H1 (cell line): ENCODE data around the gene PARD3. TPM values are rescaled to one million over a fixed set of nuclear protein-coding genes. Genes with fewer than 3 reads are reported as not detected.

ENCODE experiments used
- CTCF ChIA-PET: fragments of 300-600 bp; sonication (Branson Sonifier 250); formaldehyde crosslinking; loops from one replicate; lab custom pipeline; 2021; ENCODE audit not compliant: partially characterized antibody; lab: Charles Lee
- POLR2A ChIA-PET: fragments of 300-600 bp; sonication (Branson Sonifier 250); formaldehyde crosslinking; loops from one replicate; lab custom pipeline; 2021; ENCODE audit warnings: inconsistent platforms; ENCODE audit not compliant: partially characterized antibody; lab: Charles Lee
- DNase-seq, 2 experiments: peaks; one replicate each; pipeline versions ENCODE4 v3.0.0 to v3.0.0-alpha.2; 2010 to 2022; ENCODE audit warnings: low spot score in 2 of 2, low read depth in 1 of 2, mixed read lengths in 1 of 2
- FAIRE-seq: peaks from 2 replicates; lab custom pipeline; 2011; peaks lifted over from hg19 to GRCh38; lab: Jason Lieb, UNC
- H2AFZ ChIP-seq: 2 replicates; pipeline ENCODE4 v1.8.1; 2012; ENCODE audit warnings: low read length, inconsistent platforms
- H2AK5ac ChIP-seq: 2 replicates; pipeline ENCODE4 v1.6.1; 2013; ENCODE audit warnings: low read depth, low read length
- H2BK120ac ChIP-seq: replicated peaks from 2 replicates; pipeline ENCODE3; 2013; ENCODE audit warnings: low read depth, low read length, inconsistent platforms
- H2BK12ac ChIP-seq: 2 replicates; pipeline ENCODE4 v1.6.1; 2013; ENCODE audit warnings: low read depth, low read length
- H2BK15ac ChIP-seq: 2 replicates; pipeline ENCODE4 v1.6.1; 2013; ENCODE audit warnings: low read length
- H2BK20ac ChIP-seq: 2 replicates; pipeline ENCODE4 v1.6.1; 2013; ENCODE audit warnings: low read length
- H2BK5ac ChIP-seq: 2 replicates; pipeline ENCODE4 v1.6.1; 2013; ENCODE audit warnings: low read depth, low read length
- H3K14ac ChIP-seq: 2 replicates; pipeline ENCODE4 v1.6.1; 2013; ENCODE audit warnings: inconsistent platforms; ENCODE audit not compliant: insufficient read length
- H3K18ac ChIP-seq: 2 replicates; pipeline ENCODE4 v1.6.1; 2013; ENCODE audit warnings: low read length; ENCODE audit errors: extremely low read depth
- H3K23ac ChIP-seq: 2 replicates; pipeline ENCODE4 v1.6.1; 2013; ENCODE audit warnings: inconsistent platforms; ENCODE audit not compliant: insufficient read length
- H3K23me2 ChIP-seq: 2 replicates; pipeline ENCODE4 v1.6.1; 2013; ENCODE audit warnings: low read depth, low read length
- H3K27ac ChIP-seq: 2 replicates; pipeline ENCODE4 v1.6.1; 2011; ENCODE audit warnings: low read depth, low read length, inconsistent platforms
- H3K27me3 ChIP-seq, 4 experiments: replicated peaks in 1 of 4; 1 replicate in 1 of 4; 2 replicates in 3 of 4; pipeline versions ENCODE4 v1.6.1 to v1.8.1; 2011 to 2013; ENCODE audit warnings: low read length in 3 of 4, mild to moderate bottlenecking in 3 of 4, inconsistent platforms in 2 of 4, mixed read lengths in 2 of 4, moderate library complexity in 1 of 4; ENCODE audit not compliant: control insufficient read depth in 3 of 4, insufficient read depth in 3 of 4; ENCODE audit errors: extremely low read depth in 1 of 4
- H3K36me3 ChIP-seq, 4 experiments: 2 replicates each; pipeline versions ENCODE4 v1.6.1 to v1.8.1; 2011 to 2013; ENCODE audit warnings: mild to moderate bottlenecking in 4 of 4, low read length in 3 of 4, moderate library complexity in 2 of 4, control low read depth in 1 of 4, inconsistent platforms in 1 of 4; ENCODE audit not compliant: insufficient read depth in 4 of 4, control insufficient read depth in 2 of 4
- H3K4ac ChIP-seq: replicated peaks from 2 replicates; pipeline ENCODE3; 2013; ENCODE audit warnings: low read length, low read depth, mixed read lengths, inconsistent platforms; ENCODE audit not compliant: insufficient read length
- H3K4me1 ChIP-seq, 4 experiments: replicated peaks in 1 of 4; 1 replicate in 1 of 4; 2 replicates in 3 of 4; pipeline versions ENCODE4 v1.6.1 to v1.8.1; 2011 to 2013; ENCODE audit warnings: low read length in 3 of 4, inconsistent platforms in 2 of 4, mixed read lengths in 1 of 4; ENCODE audit not compliant: insufficient read depth in 4 of 4, control insufficient read depth in 3 of 4
- H3K4me2 ChIP-seq, 2 experiments: 2 replicates each; pipeline versions ENCODE4 v1.6.1 to v1.8.1; 2011 to 2013; ENCODE audit warnings: low read depth in 2 of 2, low read length in 2 of 2, control low read depth in 1 of 2, inconsistent platforms in 1 of 2, mild to moderate bottlenecking in 1 of 2; ENCODE audit not compliant: insufficient read depth in 1 of 2
- H3K4me3 ChIP-seq, 4 experiments: fragments of 200-600, 300-600 bp in 1 of 4; sonication (generic), shearing (Covaris generic), sonication (Bioruptor Twin) in 1 of 4; 2 replicates each; pipeline versions ENCODE4 v1.5.1 to v1.8.1; 2011 to 2016; ENCODE audit warnings: low read length in 4 of 4, low read depth in 3 of 4, control low read depth in 2 of 4, inconsistent platforms in 2 of 4, mild to moderate bottlenecking in 2 of 4, mixed read lengths in 1 of 4, moderate library complexity in 1 of 4; ENCODE audit not compliant: insufficient read depth in 2 of 4; ENCODE audit errors: extremely low read depth in 1 of 4
- H3K56ac ChIP-seq: replicated peaks from 2 replicates; pipeline ENCODE3; 2013; ENCODE audit warnings: low read depth, mild to moderate bottlenecking, mixed read lengths, low read length, inconsistent platforms; ENCODE audit not compliant: insufficient read length
- H3K79me1 ChIP-seq: 2 replicates; pipeline ENCODE4 v1.6.1; 2013; ENCODE audit warnings: low read depth, low read length, control low read depth
- H3K79me2 ChIP-seq, 2 experiments: 2 replicates each; pipeline versions ENCODE4 v1.6.1 to v1.8.1; 2012 to 2013; ENCODE audit warnings: low read length in 2 of 2, mild to moderate bottlenecking in 2 of 2, inconsistent platforms in 1 of 2; ENCODE audit not compliant: insufficient read depth in 2 of 2, control insufficient read depth in 1 of 2
- H3K9ac ChIP-seq, 4 experiments: replicated peaks in 1 of 4; 1 replicate in 1 of 4; 2 replicates in 3 of 4; pipeline versions ENCODE4 v1.6.1 to v1.8.1; 2011 to 2013; ENCODE audit warnings: low read depth in 3 of 4, low read length in 3 of 4, control low read depth in 2 of 4, mild to moderate bottlenecking in 2 of 4, moderate library complexity in 2 of 4, inconsistent platforms in 1 of 4; ENCODE audit errors: extremely low read depth in 1 of 4
- H3K9me3 ChIP-seq, 2 experiments: 2 replicates each; pipeline versions ENCODE4 v1.6.1 to v1.8.1; 2012 to 2013; ENCODE audit warnings: mild to moderate bottlenecking in 2 of 2, moderate library complexity in 2 of 2, control low read depth in 1 of 2, inconsistent platforms in 1 of 2, low read depth in 1 of 2, low read length in 1 of 2, mixed read lengths in 1 of 2; ENCODE audit not compliant: insufficient read depth in 2 of 2
- H4K20me1 ChIP-seq, 2 experiments: replicated peaks in 1 of 2; 2 replicates each; pipeline versions ENCODE3 to v1.8.1; 2011 to 2013; ENCODE audit warnings: inconsistent platforms in 2 of 2, low read length in 2 of 2, mild to moderate bottlenecking in 1 of 2; ENCODE audit not compliant: insufficient read depth in 2 of 2, control insufficient read depth in 1 of 2
- H4K5ac ChIP-seq: 2 replicates; pipeline ENCODE4 v1.6.1; 2013; ENCODE audit warnings: low read length, low read depth, mixed read lengths, inconsistent platforms; ENCODE audit not compliant: insufficient read length
- H4K8ac ChIP-seq: 2 replicates; pipeline ENCODE4 v1.8.0; 2013; ENCODE audit warnings: mild to moderate bottlenecking, moderate library complexity, low read length, inconsistent platforms; ENCODE audit not compliant: insufficient read depth; ENCODE audit errors: extremely low read depth
- H4K91ac ChIP-seq: replicated peaks from 2 replicates; pipeline ENCODE3; 2013; ENCODE audit warnings: low read length, mixed read lengths, inconsistent platforms; ENCODE audit not compliant: insufficient read length
- BRCA1 ChIP-seq: IDR thresholded peaks from 2 replicates; pipeline ENCODE4 v1.6.1; 2012; ENCODE audit warnings: low read depth, low read length, improper control_type of control experiment
- CEBPB ChIP-seq: IDR thresholded peaks from 2 replicates; pipeline ENCODE4 v1.6.1; 2012; ENCODE audit warnings: low read depth, low read length
- CHD2 ChIP-seq: IDR thresholded peaks from 2 replicates; pipeline ENCODE4 v1.6.1; 2012; ENCODE audit warnings: low read length, improper control_type of control experiment
- GTF2F1 ChIP-seq: IDR thresholded peaks from 2 replicates; pipeline ENCODE4 v1.6.1; 2012; ENCODE audit warnings: low read depth, low read length, improper control_type of control experiment, borderline replicate concordance
- HDAC2 ChIP-seq, 2 experiments: fragments of 300-600 bp in 1 of 2; sonication (generic) in 1 of 2; IDR thresholded peaks; 2 replicates each; pipeline ENCODE4 v1.6.1; 2011 to 2012; ENCODE audit warnings: low read depth in 2 of 2, low read length in 2 of 2, mild to moderate bottlenecking in 2 of 2, moderate library complexity in 2 of 2, borderline replicate concordance in 1 of 2, inconsistent platforms in 1 of 2
- HDAC6 ChIP-seq: IDR thresholded peaks from one replicate; pipeline ENCODE4 v1.7.1; 2012; ENCODE audit warnings: low read depth, mild to moderate bottlenecking, inconsistent platforms, low read length, moderate library complexity
- JUN ChIP-seq: IDR thresholded peaks from 2 replicates; pipeline ENCODE4 v1.6.1; 2011; ENCODE audit warnings: low read depth, mild to moderate bottlenecking, improper control_type of control experiment, low read length
- KDM4A ChIP-seq: IDR thresholded peaks from one replicate; pipeline ENCODE4 v1.7.1; 2012; ENCODE audit warnings: low read depth, mild to moderate bottlenecking, moderate library complexity, low read length, inconsistent platforms; ENCODE audit not compliant: severe bottlenecking
- KDM5A ChIP-seq: fragments of 200-600 bp; IDR thresholded peaks from 2 replicates; pipeline ENCODE4 v1.7.1; 2012; ENCODE audit warnings: mild to moderate bottlenecking, low read length, inconsistent platforms, mixed read lengths
- MAFK ChIP-seq: IDR thresholded peaks from 2 replicates; pipeline ENCODE4 v1.6.1; 2012; ENCODE audit warnings: low read depth, mild to moderate bottlenecking, improper control_type of control experiment, low read length
- PHF8 ChIP-seq: fragments of 200-600 bp; sonication (generic); conservative IDR thresholded peaks from 2 replicates; pipeline ENCODE4 v1.7.1; 2012; ENCODE audit warnings: low read depth, mild to moderate bottlenecking, inconsistent platforms, low read length, moderate library complexity
- RBBP5 ChIP-seq: IDR thresholded peaks from 2 replicates; pipeline ENCODE4 v1.7.1; 2012; ENCODE audit warnings: low read depth, mild to moderate bottlenecking, inconsistent platforms, low read length, moderate library complexity, borderline replicate concordance
- SP2 ChIP-seq: IDR thresholded peaks from 2 replicates; pipeline ENCODE4 v1.6.1; 2012; ENCODE audit warnings: mild to moderate bottlenecking, low read length, inconsistent platforms
- WGBS, 2 experiments: shearing (Covaris generic) in 1 of 2; methylation state at CpG; one replicate each; pipeline versions ENCODE4 v1.1.6 to v1.1.7; 2013 to 2015; ENCODE audit warnings: low lambda C conversion rate in 2 of 2, mixed read lengths in 2 of 2, inconsistent platforms in 1 of 2, low coverage in 1 of 2, missing lambda C conversion rate in 1 of 2; ENCODE audit not compliant: insufficient replicate concordance in 2 of 2, insufficient coverage in 1 of 2, insufficient read length in 1 of 2; ENCODE audit errors: extremely low coverage in 1 of 2, missing lambda C conversion rate in 1 of 2; 5-methylcytosine and 5-hydroxymethylcytosine counted together
- polyA plus RNA-seq, 7 experiments: library from polyadenylated mRNA; depleted of rRNA in 3 of 7; stranded (reverse) in 5 of 7; unstranded in 2 of 7; fragments of >200 nt in 5 of 7; fragments of 200-250 nt in 2 of 7; gene quantifications; 1 replicate in 5 of 7; 2 replicates in 1 of 7; 4 replicates in 1 of 7; pipeline versions ENCODE4 v1.2.1 to v1.2.3, GENCODE V29; 2011 to 2013; ENCODE audit warnings: missing spikeins in 2 of 7, mixed read lengths in 2 of 7
- total RNA-seq: library from RNA; stranded (reverse); fragmentation: NEBNext Ultra II Directional; extraction: Animal tissue kit (Norgen Biotek cat#: 25700); gene quantifications from 2 replicates; pipeline ENCODE4 v1.2.1, GENCODE V29; 2021

Gene PARD3
- total and polyA plus RNA-seq, 2 of the 8 experiments (the other 6 are each of a cell fraction or from before 2014, with no cell fraction given), result 19.7 to 49.1 TPM

DNA sequence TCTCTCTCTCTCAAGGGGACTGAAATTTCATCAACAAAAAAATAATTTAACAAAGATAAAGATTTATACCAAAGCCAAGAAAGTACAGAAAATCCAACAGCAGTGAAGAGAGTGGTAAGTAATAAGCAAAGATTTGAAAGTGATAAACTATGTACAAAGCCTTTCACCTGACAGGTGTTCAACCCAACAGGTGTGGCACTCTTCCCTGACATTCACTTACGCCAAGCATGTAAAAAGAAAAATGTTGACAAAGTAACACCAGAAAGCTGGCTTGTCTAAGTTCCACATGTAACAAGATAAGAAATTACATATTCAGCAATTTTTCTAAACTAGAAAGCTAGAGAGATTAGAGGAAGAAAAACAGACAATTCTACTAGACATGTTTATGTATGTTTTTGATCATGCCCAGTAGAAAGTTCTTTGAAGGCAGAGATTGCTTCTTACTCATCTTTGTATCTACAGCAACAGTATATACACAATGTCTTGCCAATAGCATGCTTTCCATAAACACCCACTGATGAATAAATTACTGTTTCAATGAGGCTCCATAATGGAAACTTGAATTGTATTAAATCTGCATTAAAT is 468.5 kb downstream of the PARD3 start:
- Histone ChIP-seq H3K27me3 (no peaks in the 10 kb centered on the region), H3K23me2 (no peaks in the 10 kb centered on the region), H2BK20ac (no peak overlapping the region), H3K9me3 (no peaks in the 10 kb centered on the region), H4K91ac (no peak overlapping the region), H3K27ac (no peak overlapping the region), H3K4me3 (no peak overlapping the region), H3K14ac (no peak overlapping the region), H3K79me1 (no peaks in the 10 kb centered on the region), H3K23ac (no peak overlapping the region), H3K56ac (no peak overlapping the region), H4K8ac (no peak overlapping the region), H2AK5ac (no peak overlapping the region), H3K4me1 (no peaks in the 10 kb centered on the region; a peak in 1 of 7 replicates), H3K18ac (no peak overlapping the region), H3K9ac (no peak overlapping the region), H4K20me1 (no peaks in the 10 kb centered on the region), H3K4ac (no peak overlapping the region), H4K5ac (no peak overlapping the region), H2BK5ac (no peak overlapping the region), H3K36me3 (no peaks in the 10 kb centered on the region), H2AFZ (no peak overlapping the region), H3K4me2 (no peak overlapping the region), H2BK12ac (no peak overlapping the region), H3K79me2 (no peaks in the 10 kb centered on the region), H2BK15ac (no peak overlapping the region), H2BK120ac (no peak overlapping the region)
- ChIA-PET CTCF (interaction anchor here (1.1 kb wide), 1 partner anchor 12 kb away, joined by 3 read pairs; no protein-coding TSS in a partner anchor), POLR2A (no interaction called here)
- WGBS, 2 experiments, result 97% methylated on average over 1 of the region's 1 CpG; no CpG with 5 or more reads in 1 of the 2 experiments
- DNase-seq, result no peak
- no peak for FAIRE-seq
- TF ChIP-seq RBBP5 (no peak), MAFK (no peak), JUN (no peak), KDM4A (no peak), PHF8 (no peak), BRCA1 (no peak), CHD2 (no peak), HDAC6 (no peak), SP2 (no peak), CEBPB (no peak), GTF2F1 (no peak), HDAC2 (IDR thresholded peaks at IDR 0.05; ENCODE audit: borderline replicate concordance in 1 of 2, low read depth in 2 of 2, low read length in 2 of 2) (no peak), KDM5A (no peak)
